Upper lobe of left lung (tissue), 4 donors: Measurements from ENCODE around the gene JAZF1.

Experiments used
- POLR2A ChIP-seq, 4 donors: fragments of 450-650 bp; IDR thresholded peaks; one replicate each; pipeline ENCODE4 v1.5.1; 2016 to 2017; ENCODE audit warnings: antibody characterized with exemption in 4 of 4, mild to moderate bottlenecking in 2 of 4
- POLR2AphosphoS5 ChIP-seq, 2 donors: sonication (generic); formaldehyde crosslinking; IDR thresholded peaks; one replicate each; pipeline ENCODE4 v1.5.1; 2017; ENCODE audit warnings: antibody characterized with exemption in 2 of 2

GRCh38 chr7:28156401-28156800, 24.2 kb downstream of the JAZF1 start:
- TF ChIP-seq POLR2A (IDR thresholded peaks at IDR 0.05) (no peak), POLR2AphosphoS5 (IDR thresholded peaks at IDR 0.05) (no peak)
